IMR-90 (cell line): ENCODE measurements around the gene LDLRAD4. TPM values are rescaled to one million over a fixed set of nuclear protein-coding genes. Genes with fewer than 3 reads are reported as not detected.

Experiments
- ATAC-seq: fragments of 200-7000 bp; cut with Tn5 transposase; 2 replicates; pipeline ENCODE4 v1.9.1; 2020; ENCODE audit warnings: low read depth, mild to moderate bottlenecking, moderate library complexity
- BruUV-seq: library from RNA; stranded (reverse); fragments of 400-500 nt; replicated peaks from 2 replicates; lab custom pipeline; 2021; lab: Mats Ljungman, UMichigan
- CTCF ChIA-PET: fragments of 300-600 bp; formaldehyde crosslinking; extraction: SDS; loops from one replicate; lab custom pipeline; 2021; ENCODE audit warnings: antibody characterized with exemption; lab: Yijun Ruan, JAX
- POLR2A ChIA-PET: fragments of 300-600 bp; sonication (Branson Sonifier 250); formaldehyde crosslinking; loops from one replicate; lab custom pipeline; 2022; ENCODE audit warnings: antibody characterized with exemption; ENCODE audit not compliant: unreplicated experiment; lab: Charles Lee
- DNase-seq: peaks from one replicate; pipeline ENCODE4 v3.0.0; 2013
- H2AFZ ChIP-seq: replicated peaks from 2 replicates; pipeline ENCODE3; 2013; ENCODE audit warnings: low read length, mild to moderate bottlenecking; ENCODE audit not compliant: poor library complexity
- H2AK5ac ChIP-seq: 2 replicates; pipeline ENCODE4 v1.6.1; 2013; ENCODE audit warnings: low read depth, low read length, inconsistent platforms
- H2AK9ac ChIP-seq: replicated peaks from 2 replicates; pipeline ENCODE3; 2013; ENCODE audit warnings: mild to moderate bottlenecking, low read depth, low read length, moderate library complexity; ENCODE audit not compliant: poor library complexity
- H2BK120ac ChIP-seq: 2 replicates; pipeline ENCODE4 v1.6.1; 2013; ENCODE audit warnings: low read depth, low read length, inconsistent platforms
- H2BK15ac ChIP-seq: 3 replicates; pipeline ENCODE4 v1.6.1; 2013; ENCODE audit warnings: low read depth, low read length, inconsistent platforms
- H2BK20ac ChIP-seq: 2 replicates; pipeline ENCODE4 v1.6.1; 2013; ENCODE audit warnings: low read depth, mild to moderate bottlenecking, inconsistent platforms, low read length, moderate library complexity
- H2BK5ac ChIP-seq: 2 replicates; pipeline ENCODE4 v1.6.1; 2013; ENCODE audit warnings: mild to moderate bottlenecking, low read depth, low read length, inconsistent platforms; ENCODE audit not compliant: poor library complexity, severe bottlenecking
- H3K14ac ChIP-seq: replicated peaks from 2 replicates; pipeline ENCODE4 v1.6.1; 2013; ENCODE audit warnings: low read depth, low read length, inconsistent platforms
- H3K18ac ChIP-seq: 2 replicates; pipeline ENCODE4 v1.6.1; 2013; ENCODE audit warnings: low read depth, low read length, control low read depth
- H3K23ac ChIP-seq: 2 replicates; pipeline ENCODE4 v1.6.1; 2013; ENCODE audit warnings: low read depth, low read length, inconsistent platforms
- H3K27ac ChIP-seq: 2 replicates; pipeline ENCODE4 v1.5.1; 2013; ENCODE audit warnings: mild to moderate bottlenecking, control low read depth, low read length; ENCODE audit not compliant: insufficient read depth
- H3K27me3 ChIP-seq: 2 replicates; pipeline ENCODE4 v1.6.1; 2013; ENCODE audit warnings: low read length; ENCODE audit not compliant: control insufficient read depth, insufficient read depth
- H3K36me3 ChIP-seq: 2 replicates; pipeline ENCODE4 v1.6.1; 2013; ENCODE audit warnings: low read length, mixed read lengths; ENCODE audit not compliant: control insufficient read depth, insufficient read depth
- H3K4ac ChIP-seq: 2 replicates; pipeline ENCODE4 v1.6.1; 2013; ENCODE audit warnings: low read depth, low read length, inconsistent platforms
- H3K4me1 ChIP-seq: 2 replicates; pipeline ENCODE4 v1.6.1; 2013; ENCODE audit warnings: low read length, mixed read lengths; ENCODE audit not compliant: control insufficient read depth, insufficient read depth
- H3K4me2 ChIP-seq: 2 replicates; pipeline ENCODE4 v1.6.1; 2013; ENCODE audit warnings: low read depth, mild to moderate bottlenecking, control low read depth, low read length, moderate library complexity
- H3K4me3 ChIP-seq: 2 replicates; pipeline ENCODE4 v1.5.1; 2013; ENCODE audit warnings: low read depth, mild to moderate bottlenecking, control low read depth, low read length, moderate library complexity; ENCODE audit not compliant: insufficient read depth
- H3K56ac ChIP-seq: 2 replicates; pipeline ENCODE4 v1.6.1; 2013; ENCODE audit warnings: low read length, inconsistent platforms; ENCODE audit not compliant: insufficient read depth; ENCODE audit errors: extremely low read depth
- H3K79me1 ChIP-seq, 2 experiments: 2 replicates each; pipeline ENCODE4 v1.6.1; 2013; ENCODE audit warnings: low read length in 2 of 2, inconsistent platforms in 1 of 2, low read depth in 1 of 2
- H3K9ac ChIP-seq: 2 replicates; pipeline ENCODE4 v1.6.1; 2013; ENCODE audit warnings: low read depth, low read length, control low read depth
- H3K9me1 ChIP-seq: 2 replicates; pipeline ENCODE4 v1.6.1; 2013; ENCODE audit warnings: low read length, inconsistent platforms; ENCODE audit not compliant: insufficient read depth
- H3K9me3 ChIP-seq: 2 replicates; pipeline ENCODE4 v1.6.1; 2013; ENCODE audit warnings: low read length; ENCODE audit not compliant: control insufficient read depth, insufficient read depth
- H4K20me1 ChIP-seq: 2 replicates; pipeline ENCODE4 v1.6.1; 2013; ENCODE audit warnings: low read length, inconsistent platforms; ENCODE audit not compliant: insufficient read depth
- H4K5ac ChIP-seq: 2 replicates; pipeline ENCODE4 v1.6.1; 2013; ENCODE audit warnings: mild to moderate bottlenecking, low read depth, low read length, control low read depth
- H4K8ac ChIP-seq, 2 experiments: 2 replicates each; pipeline ENCODE4 v1.6.1; 2013; ENCODE audit warnings: low read depth in 2 of 2, low read length in 2 of 2, control low read depth in 1 of 2, inconsistent platforms in 1 of 2
- H4K91ac ChIP-seq: 2 replicates; pipeline ENCODE4 v1.6.1; 2013; ENCODE audit warnings: low read depth, low read length, inconsistent platforms; ENCODE audit not compliant: insufficient read depth
- BHLHE40 ChIP-seq: fragments of 150-350 bp; IDR thresholded peaks from 2 replicates; pipeline ENCODE4 v1.6.1; 2016; ENCODE audit warnings: mild to moderate bottlenecking, low read depth, low read length
- CHD1 ChIP-seq: IDR thresholded peaks from 2 replicates; pipeline ENCODE4 v1.6.1; 2012; ENCODE audit warnings: low read depth, low read length, improper control_type of control experiment
- ELK1 ChIP-seq: fragments of 150-350 bp; IDR thresholded peaks from 2 replicates; pipeline ENCODE4 v1.6.1; 2016; ENCODE audit warnings: low read depth, mild to moderate bottlenecking, low read length, moderate library complexity, borderline replicate concordance
- FOS ChIP-seq: fragments of 150-350 bp; IDR thresholded peaks from 2 replicates; pipeline ENCODE4 v1.6.1; 2016; ENCODE audit warnings: low read depth, low read length
- MAZ ChIP-seq: IDR thresholded peaks from 2 replicates; pipeline ENCODE4 v1.6.1; 2012; ENCODE audit warnings: low read depth, mild to moderate bottlenecking, low read length, improper control_type of control experiment, moderate library complexity, borderline replicate concordance
- MXI1 ChIP-seq: IDR thresholded peaks from 2 replicates; pipeline ENCODE4 v1.6.1; 2012; ENCODE audit warnings: low read depth, mild to moderate bottlenecking, low read length, moderate library complexity, borderline replicate concordance
- RCOR1 ChIP-seq: IDR thresholded peaks from 2 replicates; pipeline ENCODE4 v1.6.1; 2012; ENCODE audit warnings: mild to moderate bottlenecking, low read length, improper control_type of control experiment; ENCODE audit not compliant: insufficient replicate concordance
- SMC3 ChIP-seq: fragments of 150-350 bp; IDR thresholded peaks from 2 replicates; pipeline ENCODE4 v1.6.1; 2016; ENCODE audit warnings: low read depth, mild to moderate bottlenecking, antibody characterized with exemption, low read length, moderate library complexity
- USF2 ChIP-seq: fragments of 150-350 bp; IDR thresholded peaks from 2 replicates; pipeline ENCODE4 v1.6.1; 2017; ENCODE audit warnings: mild to moderate bottlenecking, antibody characterized with exemption, low read length, low read depth
- WGBS, 2 experiments: methylation state at CpG; one replicate each; pipeline versions ENCODE4 v1.1.5 to v1.1.7; 2013; ENCODE audit warnings: missing lambda C conversion rate in 2 of 2; ENCODE audit not compliant: insufficient read length in 1 of 2; ENCODE audit errors: extremely low coverage in 2 of 2; 5-methylcytosine and 5-hydroxymethylcytosine counted together
- dilution Hi-C: fragments of 300-500 bp; cut with HindIII; formaldehyde crosslinking; loops from one replicate; pipeline ENCODE4 v1.14.3; 2018; ENCODE audit warnings: low sequenced_read_pairs; ENCODE audit not compliant: unreplicated experiment
- in situ Hi-C: fragments of 300-500 bp; cut with MboI; formaldehyde crosslinking; loops from 3 replicates; pipeline ENCODE4 v1.14.3; 2019; ENCODE audit warnings: low sequenced_read_pairs, inconsistent platforms, mixed read lengths
- intact Hi-C: fragments of 100-400 bp; cut with micrococcal nuclease; formaldehyde crosslinking; loops from 2 replicates; pipeline ENCODE4 v1.10.0; 2022
- polyA plus RNA-seq, 3 experiments: library from polyadenylated mRNA; depleted of rRNA; stranded (reverse); fragments of >200 nt; gene quantifications; 2 replicates each; pipeline ENCODE4 v1.2.3, GENCODE V29; 2012; ENCODE audit warnings: low replicate concordance in 1 of 3
- total RNA-seq: library from RNA; depleted of rRNA; stranded (reverse); fragments of >200 nt; gene quantifications from 2 replicates; pipeline ENCODE4 v1.2.3, GENCODE V29; 2012

LDLRAD4 gene
- total and polyA plus RNA-seq, 2 of the 4 experiments (the other 2 are of a cell fraction) = not detected

GRCh38 chr18:13374468-13375301 is 156.1 kb downstream of the LDLRAD4 start:
- H3K79me1 ChIP-seq = no peaks in the 10 kb centered on the region
- no peaks in the 10 kb centered on the region for H3K9me3 ChIP-seq
- H3K4me2 ChIP-seq = no peak overlapping the region
- no peak overlapping the region for H3K14ac ChIP-seq
- H2BK15ac ChIP-seq = 0 out of 3 replicates have a peak overlapping the region, but pooled peaks have one; percentile 48
- no peak overlapping the region for H3K23ac ChIP-seq
- H2BK120ac ChIP-seq = no peak overlapping the region
- 77% methylated on average over 6 of the region's 17 CpGs; no CpG with 5 or more reads in 1 of the 2 experiments for WGBS, 2 experiments
- TF ChIP-seq ELK1 (no peak), MAZ (no peak), RCOR1 (no peak), SMC3 (no peak), FOS (no peak), MXI1 (no peak), USF2 (no peak), BHLHE40 (no peak), CHD1 (no peak)
- no peak overlapping the region for H3K27ac ChIP-seq
- H3K4me1 ChIP-seq = no peaks in the 10 kb centered on the region
- H3K4ac ChIP-seq = no peak overlapping the region
- in situ Hi-C loops = no loop called here
- H3K27me3 ChIP-seq = no peaks in the 10 kb centered on the region
- H3K56ac ChIP-seq = no peak overlapping the region
- no peak overlapping the region for H3K4me3 ChIP-seq
- H3K9ac ChIP-seq = no peak overlapping the region
- H4K8ac ChIP-seq = no peak overlapping the region
- H2BK5ac ChIP-seq = no peak overlapping the region
- no peak overlapping the region for H2BK20ac ChIP-seq
- H2AFZ ChIP-seq = peak overlapping the region; percentile 39
- peak overlapping the region; percentile 48 for H2AK5ac ChIP-seq
- no peak overlapping the region for H2AK9ac ChIP-seq
- dilution Hi-C loops = no loop called here
- intact Hi-C loops = loop anchor here (5.0 kb wide), 1 partner anchor 133 kb away; no protein-coding TSS in a partner anchor
- H4K91ac ChIP-seq = no peak overlapping the region
- H4K20me1 ChIP-seq = no peaks in the 10 kb centered on the region
- ATAC-seq (peak; percentile 41), DNase-seq (no peak)
- no peak overlapping the region for H4K5ac ChIP-seq
- no TSS peak for BruUV-seq
- POLR2A ChIA-PET = no interaction called here
- H3K36me3 ChIP-seq = no peaks in the 10 kb centered on the region
- H3K9me1 ChIP-seq = 0 out of 2 replicates have a peak, but pooled peaks cover 3% of the 10 kb centered on the region
- CTCF ChIA-PET = interaction anchor here (1.5 kb wide), 1 partner anchor 159 kb away, joined by 4 read pairs; no protein-coding TSS in a partner anchor
- no peak overlapping the region for H3K18ac ChIP-seq
